CD4-positive, alpha-beta T cell treated with Interleukin-1 beta for 1 hour (primary cell): ENCODE results near the gene FNDC3B.
A peak's percentile ranks its signal among the peaks of the same experiment; 100 is the strongest.

Experiments
- DNase-seq, 2 donors: peaks; one replicate each; pipeline ENCODE4 v3.0.0-alpha.2; 2020 to 2022

The FNDC3B gene

DNA sequence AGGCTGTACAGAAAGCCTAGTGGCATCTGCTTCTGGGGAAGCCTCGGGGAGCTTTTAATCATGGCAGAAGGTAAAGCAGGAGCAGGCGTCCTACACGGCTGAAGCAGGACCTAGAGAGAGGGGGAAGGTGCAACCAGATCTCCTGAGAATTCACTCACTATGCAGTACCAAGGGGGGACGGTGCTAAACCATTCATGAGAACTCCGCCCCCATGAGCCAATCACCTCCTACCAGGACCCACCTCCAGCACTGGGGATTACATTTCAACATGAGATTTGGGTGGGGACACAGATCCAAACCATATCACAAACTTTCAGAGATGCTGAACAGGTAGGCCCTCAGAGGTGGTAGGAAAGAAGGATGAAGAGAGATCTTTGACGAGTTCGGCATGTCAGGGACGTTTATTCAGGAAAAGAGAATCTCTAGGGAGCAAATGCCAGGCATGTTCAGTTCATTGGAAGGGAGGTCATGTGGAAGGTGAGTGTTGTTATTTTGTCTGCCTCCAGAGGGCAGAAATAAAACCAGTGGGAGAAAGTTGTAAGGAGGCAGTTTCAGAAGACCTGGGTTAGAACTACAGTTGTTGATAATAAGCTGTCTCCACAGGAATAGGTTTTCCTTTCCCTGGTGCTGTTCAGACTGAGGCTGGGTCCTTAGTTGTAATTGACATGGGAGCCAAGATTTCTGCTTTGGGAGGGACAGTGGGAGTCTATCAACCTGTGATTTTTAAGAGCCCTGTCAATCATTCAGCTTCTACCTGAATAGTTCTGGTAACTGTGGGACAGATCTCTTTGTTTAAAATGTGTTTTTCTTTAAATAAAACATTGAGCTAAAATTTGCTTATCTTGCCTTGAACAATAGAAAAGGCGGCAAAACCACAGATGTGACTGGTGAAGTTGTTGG is 4.3 kb upstream of the FNDC3B start:
- peak in 1 of 2 donors; percentile 54 for DNase-seq

DNA sequence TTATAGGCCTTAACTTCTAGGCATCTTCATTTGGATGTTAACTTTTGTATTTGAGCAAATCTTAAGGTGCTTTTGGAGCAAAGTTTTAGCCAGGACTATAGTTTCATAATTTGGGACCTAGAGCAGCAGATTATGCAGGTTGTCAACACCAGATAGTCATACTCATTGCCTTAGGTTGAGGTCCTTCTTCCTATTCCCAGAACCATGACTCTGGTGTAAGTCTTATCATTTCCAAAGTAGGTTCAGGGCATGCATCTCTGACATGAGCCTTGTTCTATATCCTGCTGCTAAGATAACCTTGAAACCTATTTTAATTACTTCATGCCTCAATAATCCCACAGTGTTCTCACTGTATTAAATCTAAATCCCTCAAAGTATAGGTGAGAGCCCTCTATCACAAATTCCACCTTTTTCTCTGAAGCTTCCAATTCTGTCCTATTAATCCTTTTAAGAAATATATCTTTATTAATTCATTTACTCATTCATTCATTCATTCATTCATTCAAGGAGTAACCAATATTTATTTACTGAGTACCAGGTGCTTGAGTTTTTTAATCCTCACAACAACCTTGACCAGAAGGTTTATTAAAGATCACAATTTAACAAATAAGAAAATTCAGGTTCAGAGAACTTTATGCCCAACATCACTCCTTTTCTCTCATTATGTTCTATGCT is 2.7 kb upstream of the FNDC3B start:
- no peak for DNase-seq

DNA sequence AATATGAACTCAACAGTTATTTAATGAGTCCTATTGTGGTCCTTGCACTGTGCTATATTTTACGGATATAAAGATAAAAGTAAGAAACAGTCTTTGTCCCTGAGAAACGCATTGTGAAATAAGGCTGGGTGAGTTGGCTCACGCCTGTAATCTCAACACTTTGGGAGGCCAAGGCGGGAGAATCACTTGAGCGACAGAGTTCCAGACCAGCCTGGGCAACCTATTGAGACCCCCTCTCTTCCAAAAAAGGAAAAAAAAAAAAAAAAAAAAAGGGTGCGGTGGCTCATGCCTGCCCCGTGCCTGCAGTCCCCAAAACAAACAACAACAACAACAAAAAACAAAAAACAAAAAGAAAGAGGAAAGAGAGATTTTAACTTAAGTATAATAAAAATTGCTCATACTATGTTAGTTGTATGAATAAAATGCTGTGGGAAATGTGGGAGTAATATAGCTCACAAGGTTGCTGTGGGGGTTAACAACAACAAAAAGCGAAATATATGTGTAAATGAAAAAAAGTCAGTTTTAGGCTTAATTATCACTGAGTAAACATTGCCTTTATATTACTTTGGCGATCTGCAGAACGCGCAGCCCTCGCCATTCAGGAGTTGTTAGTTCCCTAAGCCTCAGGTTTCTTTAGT is 461 bp upstream of the FNDC3B start:
- no peak for DNase-seq

DNA sequence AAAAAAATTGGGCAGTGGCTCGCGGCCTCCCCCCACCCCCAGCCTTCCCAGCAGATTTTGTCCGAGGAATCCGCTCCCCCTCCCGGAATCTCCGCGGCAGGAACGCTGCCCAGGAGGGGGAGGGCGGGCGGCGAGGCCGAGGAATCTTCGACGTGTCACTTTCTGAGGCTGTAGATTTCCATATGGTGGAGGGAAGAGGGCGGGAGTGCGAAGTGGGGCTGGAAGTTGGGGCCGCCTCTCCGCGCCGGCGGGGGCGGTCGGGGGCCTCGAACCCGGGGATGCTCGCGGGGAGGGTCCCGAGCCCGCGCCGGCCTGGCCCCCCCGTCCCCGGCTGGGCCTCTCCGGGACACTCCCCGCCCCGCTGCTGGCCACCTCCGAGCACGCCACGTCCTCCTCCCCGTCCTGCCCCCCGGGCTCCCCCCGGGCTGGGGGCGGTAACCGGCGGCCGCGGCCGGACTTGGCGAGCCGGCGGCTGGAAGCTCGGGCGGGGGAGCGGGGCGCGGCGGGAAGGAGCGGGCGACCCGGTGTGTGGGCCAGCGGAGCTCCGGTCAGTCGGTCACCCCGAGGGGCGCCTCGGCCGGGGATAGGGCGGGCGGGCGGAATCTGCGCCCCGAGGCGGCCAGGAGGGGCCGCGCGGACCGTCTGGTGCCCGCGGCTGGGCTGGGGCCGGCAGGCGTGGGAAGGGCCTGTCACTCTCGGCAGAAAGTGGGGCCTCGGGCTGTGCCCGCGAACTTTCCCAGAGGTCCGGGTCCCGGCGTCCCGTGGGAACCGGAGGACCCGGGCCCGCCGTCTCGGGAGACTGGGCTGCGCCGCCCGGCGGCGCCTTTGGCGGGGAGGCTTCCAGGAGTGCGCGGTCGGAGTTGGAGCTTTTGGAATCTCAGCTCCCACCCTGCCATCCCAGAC is 951 bp downstream of the FNDC3B start:
- peak; percentile 49 to 54 for DNase-seq

DNA sequence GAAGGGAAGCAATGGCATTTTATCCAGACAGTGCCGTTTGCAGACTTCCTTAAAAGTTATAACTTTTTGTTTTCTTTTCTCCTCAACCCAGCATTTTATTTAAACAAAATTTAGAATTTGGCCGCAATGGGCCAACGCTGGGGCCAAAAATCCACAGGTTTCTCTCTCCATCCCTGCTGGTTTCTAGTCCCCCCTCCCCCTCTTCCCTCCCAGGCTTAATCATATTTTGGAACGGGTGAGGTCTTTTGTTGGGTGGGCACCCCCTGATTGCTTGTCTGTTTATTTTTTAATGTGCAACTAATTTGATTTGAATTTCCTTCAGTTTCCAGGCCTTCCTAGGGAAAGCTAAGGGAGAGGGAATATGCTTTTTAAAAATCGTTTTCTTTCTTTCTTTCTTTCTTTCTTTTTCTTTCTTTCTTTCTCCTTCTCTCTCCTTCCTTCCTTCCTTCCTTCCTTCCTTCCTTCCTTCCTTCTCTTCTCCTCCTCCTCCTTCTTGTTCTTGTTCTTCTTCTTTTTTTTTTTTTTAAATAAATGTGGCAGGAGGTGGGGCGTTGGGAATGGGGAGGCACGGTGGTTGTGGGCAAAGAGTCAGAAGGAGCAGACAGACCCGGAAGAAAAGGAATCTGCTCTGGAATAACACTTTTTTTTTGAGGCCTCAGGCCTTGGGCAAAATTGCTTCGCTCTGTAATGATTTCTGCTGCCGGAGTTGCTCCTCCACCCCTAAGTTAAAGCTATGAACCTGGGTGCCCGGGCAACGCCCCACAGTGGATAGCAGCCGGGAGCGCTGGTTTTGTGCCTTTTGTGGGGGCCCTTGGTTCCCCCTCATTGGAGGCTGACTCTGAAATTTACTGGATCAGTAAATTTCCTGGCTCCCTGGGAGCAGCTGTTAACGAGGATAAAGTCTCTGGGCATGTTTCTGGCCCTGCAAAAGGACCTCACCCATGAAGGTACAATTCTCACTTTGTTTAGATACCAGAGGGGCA is 1.9 kb downstream of the FNDC3B start:
- no peak for DNase-seq

DNA sequence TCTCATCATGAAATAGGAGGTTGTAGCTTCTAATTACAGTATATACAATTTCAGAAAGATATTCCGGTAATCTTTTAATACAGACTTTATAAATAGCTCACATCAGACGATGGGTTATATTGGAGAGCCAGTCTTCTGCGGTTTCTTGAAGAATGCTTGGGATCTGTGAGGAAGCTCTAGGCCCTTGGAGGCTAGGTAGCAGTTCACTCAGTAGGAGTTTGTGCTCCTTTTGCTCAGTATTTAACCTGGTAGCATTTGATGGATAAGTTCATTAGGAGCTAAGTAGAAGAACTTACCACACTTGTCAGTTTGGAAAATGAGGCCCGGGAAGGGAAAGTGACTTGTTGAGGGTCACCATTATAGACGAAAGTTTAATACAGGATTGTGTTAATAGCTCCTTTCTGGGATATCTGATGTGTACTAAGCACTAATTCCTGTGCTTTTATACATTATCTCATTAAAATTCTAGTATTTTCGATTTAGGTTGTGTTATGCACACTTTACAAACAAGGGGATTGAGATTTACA is 2.8 kb downstream of the FNDC3B start:
- no peak for DNase-seq

DNA sequence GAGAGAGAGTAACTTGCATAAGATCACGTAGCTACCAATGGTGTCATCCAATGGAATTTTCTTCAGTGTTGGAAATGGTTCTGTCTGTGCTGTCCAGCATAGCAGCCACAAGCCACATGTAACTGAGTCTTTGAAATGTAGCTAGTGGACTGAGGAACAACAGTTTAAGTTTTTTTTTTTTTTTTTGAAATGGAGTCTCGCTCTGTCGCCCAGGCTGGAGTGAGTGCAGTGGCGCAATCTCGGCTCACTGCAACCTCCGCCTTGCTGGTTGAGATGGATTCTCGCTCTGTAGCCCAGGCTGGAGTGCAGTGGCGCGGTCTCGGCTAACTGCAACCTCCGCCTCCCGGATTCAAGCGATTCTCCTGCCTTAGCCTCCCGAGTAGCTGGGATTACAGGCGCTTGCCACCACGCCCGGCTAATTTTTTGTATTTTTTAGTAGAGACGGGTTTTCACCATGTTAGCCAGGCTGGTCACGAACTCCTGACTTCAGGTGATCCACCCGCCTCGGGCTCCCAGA is 3.3 kb downstream of the FNDC3B start:
- DNase-seq: peak in 1 of 2 donors; percentile 6

DNA sequence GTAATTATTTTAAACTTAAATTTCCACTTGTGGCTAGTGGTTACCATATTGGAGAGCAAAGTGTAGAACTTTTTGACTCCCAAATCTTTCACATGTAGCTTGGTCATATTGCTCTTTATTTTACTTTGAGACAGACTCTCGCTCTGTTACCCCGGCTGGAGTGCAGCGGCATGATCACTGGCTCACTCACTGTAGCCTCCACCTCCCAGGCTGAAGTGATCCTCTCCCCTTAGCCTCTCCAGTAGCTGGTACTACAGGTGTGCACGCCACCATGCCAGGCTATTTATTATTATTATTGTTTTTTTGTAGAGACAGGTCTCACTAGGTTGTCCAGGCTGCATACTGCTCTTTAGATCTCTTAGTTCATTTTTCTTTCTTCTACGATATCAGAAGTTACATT is 3.9 kb downstream of the FNDC3B start:
- no peak for DNase-seq

DNA sequence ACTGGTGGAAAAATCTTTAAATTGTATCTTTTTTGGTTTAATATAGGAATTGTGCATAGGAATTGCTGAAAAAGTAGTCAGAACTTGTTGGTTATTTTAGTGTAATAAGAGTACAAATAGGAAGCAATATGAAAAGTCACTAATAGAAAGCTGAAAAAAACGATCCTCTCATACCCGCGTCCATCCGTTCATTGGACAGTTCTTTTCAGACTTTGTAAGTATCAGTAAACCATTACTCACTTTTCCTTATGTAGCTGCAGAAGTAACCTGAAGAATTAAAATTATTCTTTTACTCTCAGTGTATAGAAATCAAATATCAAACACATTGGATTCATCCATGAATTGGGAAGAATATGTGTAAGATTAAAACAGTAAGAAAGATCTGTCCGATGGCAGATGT is 4.4 kb downstream of the FNDC3B start:
- no peak for DNase-seq

DNA sequence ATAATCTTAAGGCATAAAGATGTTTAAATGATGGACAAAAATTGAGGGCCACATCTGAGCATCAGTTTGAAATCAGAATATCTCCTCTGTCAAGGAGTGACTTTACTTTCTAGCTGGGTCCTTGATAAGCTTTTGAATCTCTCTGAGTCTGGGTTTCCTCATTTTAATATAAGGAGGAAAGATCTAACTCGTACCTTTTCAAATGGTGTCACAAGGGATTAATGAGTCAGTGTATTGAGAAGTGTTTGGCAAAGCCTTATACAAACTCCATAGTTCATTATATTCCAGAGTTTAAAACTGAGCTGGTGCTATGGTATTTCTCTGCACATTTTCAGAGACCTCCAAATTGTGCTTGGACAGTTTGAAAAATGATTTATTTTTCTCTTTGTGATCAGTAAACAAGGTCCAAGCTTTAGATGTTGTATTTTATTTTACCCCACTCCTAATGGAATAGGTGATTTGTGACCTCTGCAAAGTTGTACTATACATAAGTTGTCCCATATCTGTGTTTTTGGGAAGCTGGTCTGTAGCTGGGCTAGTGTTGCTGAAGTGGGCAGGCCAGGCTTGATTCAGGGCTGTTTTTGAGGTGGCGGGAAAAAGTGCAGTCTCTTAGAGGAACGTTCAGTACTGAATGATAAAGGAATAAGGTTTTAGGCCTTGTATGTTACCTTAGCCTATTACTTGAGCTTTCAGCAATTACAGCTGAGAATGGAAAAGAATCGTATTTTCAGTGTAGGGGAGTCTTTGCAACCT is 5.6 kb downstream of the FNDC3B start:
- no peak for DNase-seq

DNA sequence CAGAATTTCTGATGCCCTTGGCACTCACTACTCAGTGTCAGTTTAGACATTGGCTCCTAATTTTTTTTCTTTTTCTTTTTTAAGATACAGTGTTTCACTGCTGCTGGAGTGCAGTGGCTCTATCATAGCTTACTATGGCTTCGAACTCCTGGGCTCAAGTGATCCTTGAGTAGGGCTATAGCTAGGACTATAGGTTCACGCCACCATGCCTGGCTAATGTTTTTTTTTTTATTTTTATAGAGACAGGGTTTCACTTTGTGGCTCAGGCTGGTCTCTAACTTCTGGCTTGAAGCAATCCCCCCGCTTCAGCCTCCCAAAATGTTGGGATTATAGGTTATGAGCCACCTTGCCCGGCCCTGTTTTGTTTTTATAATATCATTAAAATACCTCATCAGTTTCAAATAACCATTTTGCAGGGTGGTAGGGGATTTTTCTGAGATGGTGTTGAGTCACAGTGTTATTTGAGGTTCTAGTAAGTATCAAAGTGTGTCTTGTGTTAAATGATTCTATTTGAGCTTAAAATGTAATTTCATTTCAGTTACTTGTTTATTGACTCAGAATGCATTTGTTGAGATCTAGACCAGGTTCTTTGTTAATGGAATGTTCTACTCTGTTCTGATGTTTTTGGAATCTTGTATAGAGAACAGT is 7.0 kb downstream of the FNDC3B start:
- DNase-seq: no peak

DNA sequence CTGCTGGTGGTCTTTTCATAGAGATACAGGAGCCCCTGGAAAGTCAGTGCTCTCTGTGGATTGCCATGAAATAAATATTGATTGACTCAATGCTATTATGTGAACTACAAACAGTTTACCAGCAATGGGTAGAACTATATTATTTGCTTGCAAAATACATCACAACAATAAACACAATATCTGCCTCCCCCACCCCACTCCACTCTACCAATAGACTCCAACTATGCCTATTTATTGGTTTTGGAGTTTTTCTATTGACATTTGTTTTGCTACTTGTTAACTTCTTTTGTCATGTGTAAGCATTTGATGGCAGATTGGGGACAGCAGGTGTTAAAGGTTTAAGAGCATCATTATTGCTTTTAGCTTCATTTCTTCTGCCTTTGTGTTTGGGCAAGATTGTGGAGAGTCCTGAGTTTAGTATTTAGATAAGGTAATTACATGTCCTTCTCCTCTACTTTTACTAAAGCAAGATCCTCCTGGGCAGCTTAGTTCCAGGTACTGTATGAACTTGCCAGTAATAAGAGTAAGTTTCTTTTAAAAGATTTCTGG is 8.3 kb downstream of the FNDC3B start:
- no peak for DNase-seq

DNA sequence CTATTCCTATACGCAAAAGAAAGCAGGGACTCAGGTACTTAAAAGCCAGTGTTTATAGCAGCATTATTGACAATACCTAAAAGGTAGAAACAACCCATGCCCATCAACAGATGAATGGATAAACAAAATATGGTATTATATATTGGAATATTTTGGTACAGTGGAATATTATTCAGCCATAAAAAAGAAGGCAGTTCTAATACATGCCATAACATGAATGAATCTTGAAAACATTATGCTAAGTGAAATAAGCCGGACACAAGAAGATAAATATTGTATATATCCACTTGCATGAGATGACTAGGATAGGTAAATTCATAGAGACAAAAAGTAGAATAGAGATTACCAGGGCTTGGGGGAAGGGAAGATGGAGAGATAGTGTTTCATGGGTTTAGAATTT is 9.2 kb downstream of the FNDC3B start:
- no peak for DNase-seq

DNA sequence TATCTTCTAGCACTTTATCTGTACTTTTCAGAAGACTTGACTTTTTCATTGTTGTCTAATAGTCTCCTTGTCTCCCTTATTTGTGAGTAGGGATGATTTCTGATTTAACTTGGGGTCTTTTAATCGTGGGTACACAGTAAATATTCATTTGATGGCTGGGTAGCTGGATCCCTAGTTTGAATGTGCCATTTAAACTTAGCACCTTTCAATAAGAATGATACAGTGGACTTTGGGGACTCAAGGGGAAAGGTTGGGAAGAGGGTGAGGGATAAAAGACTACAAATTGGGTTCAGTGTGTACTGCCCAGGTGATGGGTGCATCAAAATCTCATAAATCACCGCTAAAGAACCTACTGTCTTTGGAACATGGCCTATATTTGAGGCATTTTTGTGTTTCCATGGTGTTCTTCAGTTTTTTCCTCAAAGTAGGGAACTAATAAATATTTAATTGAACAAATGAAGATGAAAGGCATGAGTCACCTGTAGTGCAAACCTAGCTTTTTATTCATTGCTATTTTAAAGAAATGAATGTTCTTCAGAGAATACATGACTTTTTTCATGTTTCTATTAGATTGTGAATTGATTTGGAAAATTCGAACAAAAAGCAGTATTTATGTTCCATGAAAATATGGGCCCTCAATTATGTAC is 12.1 kb downstream of the FNDC3B start:
- DNase-seq: no peak

DNA sequence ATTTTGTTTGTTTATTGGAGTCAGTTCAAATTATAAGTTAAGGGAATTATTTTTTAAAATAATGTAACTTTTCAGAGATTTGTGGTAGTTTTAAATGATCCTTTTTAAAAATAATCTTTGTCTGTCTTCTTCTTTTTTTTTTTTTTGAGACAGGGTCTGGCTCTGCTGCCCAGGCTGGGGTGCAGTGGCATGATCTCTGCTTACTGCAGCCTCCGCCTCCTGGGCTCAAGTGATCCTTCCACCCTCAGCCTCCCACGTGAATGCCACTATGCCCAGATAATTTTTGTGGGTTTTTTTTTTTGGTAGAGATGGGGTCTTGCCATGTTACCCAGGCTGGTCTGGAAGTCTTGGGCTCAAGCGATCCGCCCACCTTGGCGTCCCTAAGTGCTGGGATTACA is 12.6 kb downstream of the FNDC3B start:
- no peak for DNase-seq

DNA sequence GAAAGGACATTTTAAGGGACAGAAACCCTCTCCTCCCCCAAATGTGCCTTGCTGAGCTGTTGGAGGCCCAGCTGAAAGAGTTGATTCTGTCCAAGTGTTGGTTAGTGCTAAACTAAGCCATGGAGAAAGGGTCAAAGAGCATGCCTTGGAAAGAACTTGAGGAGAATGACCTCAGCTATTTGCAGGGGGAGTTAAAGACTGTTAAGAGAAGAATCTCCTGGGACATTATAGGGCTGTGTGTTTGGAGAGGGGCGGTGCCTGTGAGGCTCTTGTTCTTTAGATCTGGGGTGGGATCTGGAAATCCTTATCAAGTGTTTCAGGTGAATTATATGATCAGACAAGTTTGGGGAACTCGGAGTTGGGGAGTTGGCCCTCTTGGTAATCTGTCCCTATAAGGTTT is 13.0 kb downstream of the FNDC3B start:
- no peak for DNase-seq

DNA sequence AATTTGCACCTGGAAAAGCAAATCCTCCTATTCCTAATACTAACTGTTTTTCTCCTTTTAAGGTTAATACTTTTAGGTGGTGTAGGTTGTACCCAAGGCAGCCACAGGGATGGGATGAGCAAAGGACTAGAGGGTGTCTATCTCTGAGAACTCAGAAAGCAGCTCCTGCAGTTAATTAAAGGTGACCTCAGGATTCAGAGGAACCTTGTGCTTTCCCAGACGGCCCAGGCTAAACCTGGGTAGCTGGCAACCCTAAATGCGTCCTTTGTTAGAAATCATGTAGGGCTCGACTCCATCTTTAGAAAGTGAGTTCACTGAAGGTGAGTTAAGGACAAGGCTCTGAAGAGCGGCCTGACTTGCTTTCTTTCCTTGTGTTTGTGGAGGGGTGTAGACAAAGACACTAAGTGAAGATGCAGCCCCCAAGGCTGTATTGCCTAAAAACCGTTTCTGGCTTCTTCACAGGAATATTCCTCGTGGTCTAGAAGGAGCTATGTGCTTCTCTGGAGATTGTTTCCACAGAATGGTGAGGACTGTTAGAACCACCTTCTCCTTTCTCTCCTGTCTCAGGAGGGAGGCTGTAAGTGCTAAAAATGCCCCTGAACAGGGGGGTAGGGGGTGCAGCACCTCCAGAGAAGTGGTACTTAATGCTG is 14.9 kb downstream of the FNDC3B start:
- no peak for DNase-seq

DNA sequence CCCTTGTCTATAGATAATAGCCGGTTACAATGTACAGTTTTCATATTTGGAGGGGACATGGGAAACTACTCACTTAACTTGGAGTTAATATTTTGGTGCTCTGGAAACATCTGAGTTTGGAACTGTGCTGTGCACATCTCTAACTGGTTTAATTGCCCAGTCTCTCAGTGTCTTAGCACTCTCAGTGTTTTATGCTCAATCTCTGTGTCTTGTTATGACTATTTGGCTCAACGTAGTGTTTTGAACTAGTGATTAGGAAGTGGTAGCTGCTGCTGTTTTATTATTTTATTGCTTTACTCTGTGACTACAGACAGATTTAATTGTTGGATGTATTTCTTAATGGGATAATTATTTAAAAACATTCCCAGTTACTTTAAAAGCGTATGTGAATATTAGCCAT is 17.0 kb downstream of the FNDC3B start:
- no peak for DNase-seq
